ENCODE data around the gene EPS8. TPM values are rescaled to one million over a fixed set of nuclear protein-coding genes. Genes with fewer than 3 reads are reported as not detected.
"Not testable (repeated sequence)": the region's sequence is repeated elsewhere in the genome, so short reads cannot be mapped to it uniquely, and the experiment has no call there.

The EPS8 gene
- total RNA-seq, 1 donor from 2014 or later: 35.3 TPM

- TF ChIP-seq CTCF (IDR thresholded peaks at IDR 0.05; ENCODE audit: insufficient read depth, low read length, severe bottlenecking): no peak
- H3K4me3 ChIP-seq (ENCODE audit: low read depth, low read length): no peak overlapping the region
- DNase-seq (ENCODE audit: low read depth): no peak
- no peaks in the 10 kb centered on the region for H3K36me3 ChIP-seq (ENCODE audit: control insufficient read depth, insufficient read depth, low read length)
- no peaks in the 10 kb centered on the region for H3K27me3 ChIP-seq (ENCODE audit: control insufficient read depth, insufficient read depth, low read length)
- FAIRE-seq: no peak
Measured at GRCh38 chr12:15767301-15767700, 21.9 kb downstream of the EPS8 start.

- no peaks in the 10 kb centered on the region for H3K27me3 ChIP-seq (ENCODE audit: control insufficient read depth, insufficient read depth, low read length)
- H3K4me3 ChIP-seq (ENCODE audit: low read depth, low read length): no peak overlapping the region
- FAIRE-seq (no peak), DNase-seq (ENCODE audit: low read depth) (no peak)
- no peaks in the 10 kb centered on the region for H3K36me3 ChIP-seq (ENCODE audit: control insufficient read depth, insufficient read depth, low read length)
- TF ChIP-seq CTCF (IDR thresholded peaks at IDR 0.05; ENCODE audit: insufficient read depth, low read length, severe bottlenecking): no peak
Measured at GRCh38 chr12:15763328-15763727, 25.9 kb downstream of the EPS8 start.

GRCh38 chr12:15762162-15762561 lies 27.0 kb downstream of the EPS8 start:
- FAIRE-seq; H3K36me3 ChIP-seq (ENCODE audit: control insufficient read depth, insufficient read depth, low read length); DNase-seq (ENCODE audit: low read depth); H3K27me3 ChIP-seq (ENCODE audit: control insufficient read depth, insufficient read depth, low read length); H3K4me3 ChIP-seq (ENCODE audit: low read depth, low read length): not testable (repeated sequence)

GRCh38 chr12:15757553-15758255 lies 31.5 kb downstream of the EPS8 start:
- Histone ChIP-seq H3K27me3 (ENCODE audit: control insufficient read depth, insufficient read depth, low read length) (no peaks in the 10 kb centered on the region), H3K4me3 (ENCODE audit: low read depth, low read length) (no peak overlapping the region), H3K36me3 (ENCODE audit: control insufficient read depth, insufficient read depth, low read length) (no peaks in the 10 kb centered on the region)
- FAIRE-seq: peak; percentile 96
- TF ChIP-seq CTCF (IDR thresholded peaks at IDR 0.05; ENCODE audit: insufficient read depth, low read length, severe bottlenecking): no peak
- peak; percentile 95 for DNase-seq (ENCODE audit: low read depth)

- no peak for TF ChIP-seq CTCF (IDR thresholded peaks at IDR 0.05; ENCODE audit: insufficient read depth, low read length, severe bottlenecking)
- no peaks in the 10 kb centered on the region for H3K36me3 ChIP-seq (ENCODE audit: control insufficient read depth, insufficient read depth, low read length)
- no peak overlapping the region for H3K4me3 ChIP-seq (ENCODE audit: low read depth, low read length)
- FAIRE-seq: no peak
- peak; percentile 25 for DNase-seq (ENCODE audit: low read depth)
- no peaks in the 10 kb centered on the region for H3K27me3 ChIP-seq (ENCODE audit: control insufficient read depth, insufficient read depth, low read length)
Measured at GRCh38 chr12:15756822-15757221, 32.4 kb downstream of the EPS8 start.

- H3K27me3 ChIP-seq (ENCODE audit: control insufficient read depth, insufficient read depth, low read length): no peaks in the 10 kb centered on the region
- H3K4me3 ChIP-seq (ENCODE audit: low read depth, low read length): no peak overlapping the region
- TF ChIP-seq CTCF (IDR thresholded peaks at IDR 0.05; ENCODE audit: insufficient read depth, low read length, severe bottlenecking): no peak
- no peak for DNase-seq (ENCODE audit: low read depth)
- no peak for FAIRE-seq
- H3K36me3 ChIP-seq (ENCODE audit: control insufficient read depth, insufficient read depth, low read length): no peaks in the 10 kb centered on the region
Measured at GRCh38 chr12:15754233-15754632, 35.0 kb downstream of the EPS8 start.
